IPS-18c (cell line): ENCODE data around the gene BTNL9.
"Not testable (repeated sequence)": the region's sequence is repeated elsewhere in the genome, so short reads cannot be mapped to it uniquely, and the experiment has no call there.

ENCODE experiments used
- H3K4me3 ChIP-seq: 2 replicates; pipeline ENCODE4 v1.7.0; 2013; ENCODE audit warnings: low read depth, mild to moderate bottlenecking, low read length, moderate library complexity; ENCODE audit not compliant: insufficient read depth
- H3K9me3 ChIP-seq: one replicate; pipeline ENCODE4 v1.6.1; 2013; ENCODE audit warnings: mild to moderate bottlenecking, low read length, moderate library complexity; ENCODE audit not compliant: control insufficient read depth, insufficient read depth

The BTNL9 gene

DNA sequence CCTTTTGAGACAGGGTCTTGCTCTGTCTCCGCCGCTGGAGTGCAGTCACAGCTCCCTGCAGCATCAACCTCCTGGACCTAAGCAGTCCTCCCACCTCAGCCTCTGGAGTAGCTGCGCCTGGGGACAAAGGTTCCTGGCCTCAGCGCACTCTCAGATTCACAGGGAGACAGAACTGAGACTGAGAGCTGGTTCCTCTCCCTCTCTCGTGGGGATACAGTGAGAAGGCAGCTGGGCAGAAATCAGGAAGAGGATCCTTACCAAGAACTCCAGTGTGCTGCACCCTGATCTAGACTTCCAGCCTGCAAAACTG is 64.1 kb downstream of the BTNL9 start:
- not testable (repeated sequence) for H3K9me3 ChIP-seq
- peak overlapping the region; percentile 34; the same call in 1 of the 2 replicates for H3K4me3 ChIP-seq

DNA sequence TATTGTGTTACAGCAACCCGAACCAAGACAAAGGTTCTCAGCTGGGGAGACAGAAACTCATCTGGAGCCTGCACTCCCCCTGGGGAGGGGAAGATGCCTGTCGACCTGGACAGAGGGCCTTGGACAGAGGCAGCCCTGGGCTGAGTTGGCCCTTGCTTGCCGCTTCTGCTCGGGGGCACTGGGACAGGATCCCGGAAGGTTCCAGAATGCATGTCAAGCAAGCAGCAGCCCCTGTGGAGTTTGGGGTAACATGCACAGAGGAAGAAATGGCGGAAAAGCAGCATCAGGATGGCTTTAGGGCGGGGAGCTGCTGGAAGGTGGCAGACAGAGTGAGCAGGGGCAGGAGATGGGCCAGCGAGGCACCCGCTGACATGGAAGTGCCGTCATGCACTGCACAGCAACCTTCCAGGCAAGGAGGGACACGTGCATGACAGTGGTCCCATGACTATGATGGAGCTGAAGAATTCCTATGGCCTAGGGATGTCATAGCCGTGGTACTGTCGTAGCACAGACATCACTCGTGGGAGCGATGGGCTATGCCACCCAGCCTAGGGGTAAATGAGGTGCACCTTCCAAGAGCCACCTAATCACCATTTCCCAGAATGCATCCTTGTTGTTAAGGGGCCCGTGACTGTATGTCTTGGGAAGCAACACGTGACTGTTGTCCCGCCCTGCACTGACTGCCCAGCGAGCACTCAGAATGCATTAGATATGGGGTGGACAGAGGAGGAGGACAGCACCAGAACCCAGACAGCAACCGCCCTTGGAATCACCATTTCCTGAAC is 64.7 kb downstream of the BTNL9 start:
- H3K4me3 ChIP-seq, H3K9me3 ChIP-seq: not testable (repeated sequence)

GRCh38 chr5:181105391-181106025 is 65.4 kb downstream of the BTNL9 start:
- Histone ChIP-seq H3K9me3 (no peaks in the 10 kb centered on the region), H3K4me3 (no peak overlapping the region)

GRCh38 chr5:181107699-181108098 is 67.6 kb downstream of the BTNL9 start:
- Histone ChIP-seq H3K9me3 (no peaks in the 10 kb centered on the region), H3K4me3 (no peak overlapping the region)

DNA sequence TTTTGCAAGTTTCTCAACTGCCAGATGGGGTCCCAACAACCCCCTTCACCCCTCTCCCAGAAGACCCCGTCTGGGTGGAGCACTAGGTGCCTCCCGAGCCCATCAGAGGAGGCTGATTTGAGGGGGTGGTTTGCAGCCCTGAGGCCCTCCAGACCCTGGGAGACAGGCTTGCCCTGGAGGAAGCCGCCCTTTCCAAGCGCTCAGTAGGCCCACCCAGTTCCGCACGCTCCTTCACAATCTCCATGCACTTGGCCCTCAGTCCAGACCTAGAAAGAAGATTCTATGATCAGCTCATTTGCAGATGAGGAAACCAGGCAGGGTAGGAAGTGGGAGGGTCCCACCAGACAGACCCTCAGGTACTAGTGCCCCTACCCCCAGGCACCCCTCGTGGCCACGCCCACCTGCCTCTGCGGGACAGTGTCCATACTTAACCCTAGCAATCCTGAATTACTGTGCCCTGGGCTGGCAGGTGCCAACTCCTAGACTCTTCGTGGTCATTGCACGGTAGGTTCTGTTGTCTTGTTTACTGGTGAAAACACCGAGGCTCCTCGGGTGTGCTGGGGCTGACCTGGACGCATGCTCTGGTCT is 68.6 kb downstream of the BTNL9 start:
- no peak overlapping the region for H3K4me3 ChIP-seq
- no peaks in the 10 kb centered on the region for H3K9me3 ChIP-seq

GRCh38 chr5:181109489-181110013 is 69.5 kb downstream of the BTNL9 start:
- H3K9me3 ChIP-seq: no peaks in the 10 kb centered on the region

GRCh38 chr5:181111010-181111409 is 70.9 kb downstream of the BTNL9 start:
- Histone ChIP-seq H3K4me3 (no peak overlapping the region), H3K9me3 (no peaks in the 10 kb centered on the region)

More at GRCh38 chr5:181109489-181110013, 69.5 kb downstream of the BTNL9 start:
- H3K4me3 ChIP-seq: no peak overlapping the region
